Heart left ventricle (tissue), 16 donors: ENCODE results near the gene SRPX. TPM values are rescaled to one million over a fixed set of nuclear protein-coding genes. Genes with fewer than 3 reads are reported as not detected.

Experiments
- ATAC-seq, 4 donors: fragments of 200-7000 bp; cut with Tn5 transposase; one replicate each; pipeline ENCODE4 v1.9.1; 2020 to 2022; ENCODE audit warnings: moderate library complexity in 4 of 4, mild to moderate bottlenecking in 3 of 4, moderate number of reproducible peaks in 1 of 4
- DNase-seq, 5 donors: peaks; one replicate each; pipeline ENCODE4 v3.0.0-alpha.2; 2020
- H3K27ac ChIP-seq, 12 donors: fragments of 200-600 bp; sonication (generic) in 4 of 12; one replicate each; pipeline versions ENCODE4 v1.5.0 to v1.8.0; 2016 to 2022; ENCODE audit warnings: mild to moderate bottlenecking in 2 of 12
- H3K27me3 ChIP-seq, 9 donors: fragments of 200-600 bp; sonication (generic) in 2 of 9; one replicate each; pipeline versions ENCODE4 v1.5.1 to v1.8.0; 2016 to 2022; ENCODE audit warnings: mild to moderate bottlenecking in 3 of 9
- H3K36me3 ChIP-seq, 9 donors: fragments of 200-600 bp; sonication (generic) in 2 of 9; one replicate each; pipeline versions ENCODE4 v1.5.0 to v1.8.0; 2018 to 2022; ENCODE audit warnings: mild to moderate bottlenecking in 2 of 9
- H3K4me1 ChIP-seq, 12 donors: fragments of 200-600 bp; sonication (generic) in 4 of 12; one replicate each; pipeline versions ENCODE4 v1.5.0 to v1.8.0; 2016 to 2022; ENCODE audit warnings: mild to moderate bottlenecking in 3 of 12
- H3K4me3 ChIP-seq, 12 donors: fragments of 200-600 bp; sonication (generic) in 4 of 12; one replicate each; pipeline versions ENCODE4 v1.5.0 to v1.8.0; 2017 to 2022; ENCODE audit warnings: mild to moderate bottlenecking in 9 of 12, moderate library complexity in 4 of 12
- H3K9me3 ChIP-seq, 12 donors: fragments of 200-600 bp; sonication (generic) in 4 of 12; one replicate each; pipeline versions ENCODE4 v1.5.0 to v1.8.0; 2016 to 2022; ENCODE audit warnings: mild to moderate bottlenecking in 1 of 12
- POLR2A ChIP-seq, 2 donors: fragments of 450-650 bp; IDR thresholded peaks; one replicate each; pipeline ENCODE4 v1.6.1; 2017; ENCODE audit warnings: antibody characterized with exemption in 2 of 2, mild to moderate bottlenecking in 2 of 2, moderate library complexity in 2 of 2
- WGBS, 4 donors: extraction: QIAGEN DNeasy Blood & Tissue Kit in 2 of 4; methylation state at CpG; one replicate each; pipeline versions ENCODE4 v1.1.5 to v1.1.7; 2013 to 2018; 5-methylcytosine and 5-hydroxymethylcytosine counted together
- intact Hi-C, 10 donors: fragments of 100-400 bp; cut with DNase I; formaldehyde crosslinking; loops; one replicate each; pipeline versions ENCODE4 v1.11.1 to v1.14.2; 2022
- polyA plus RNA-seq, 2 donors: library from polyadenylated mRNA; stranded (reverse); fragments of 200-250 nt; gene quantifications; one replicate each; pipeline ENCODE4 v1.2.3, GENCODE V29; 2013
- total RNA-seq, 9 donors: library from RNA; depleted of rRNA in 2 of 9; stranded (reverse); fragments of >200 nt in 2 of 9; fragmentation: NEBNext Ultra II Directional in 3 of 9; extraction: Animal tissue kit (Norgen Biotek cat#: 25700) in 3 of 9; gene quantifications; one replicate each; pipeline versions ENCODE4 v1.1.0 to v1.2.4, GENCODE V29; 2016 to 2023
- TF ChIP-seq, protein P1 (sequence below), 12 donors: fragments of 200-600 bp; sonication (generic) in 4 of 12; IDR thresholded peaks; one replicate each; pipeline versions ENCODE4 v1.5.0 to v1.8.0; 2018 to 2022; ENCODE audit warnings: antibody characterized with exemption in 12 of 12, mild to moderate bottlenecking in 5 of 12
- donor health status: ischemic (EF 13 %, LVEDD 7.1; RV severe dilation, severe dysfunction).
- donor health status: healthy with polysubstance abuse.
- donor health status: DM: no; HTN: yes; CAD: no.
- donor health status: DM: no; HTN: no; CAD: no.
- donor health status: ischemic (EF 25% LVEDD 6.9; RV normal size, moderate dysfunction).
- donor health status: ischemic (EF 25% LVEDD 5.7; RV mildly dilated, moderate dysfunction).
- donor health status: healthy.
- donor health status: DM: yes; HTN: yes; CAD: no.
- donor health status: ischemic (EF 35%, LVEDD 5.7; RV mildly dilated, moderate dysfunction).
- donor health status: nonischemic (EF 11% LVEDD 7.7; RV severe dilation, severe dysfunction).
- donor health status: DM: yes; HTN: yes; CAD: no.
- donor health status: PGD.
- donor health status: ischemic (EF 29% LVEDD 5.4; RV normal size, mild dysfunction).
- donor health status: nonischemic (EF 23%, LVEDD 6.1; RV moderate dilation, normal function).

Gene SRPX
- total and polyA plus RNA-seq, 11 donors = 38.2 to 137 (median 53.8) TPM

DNA sequence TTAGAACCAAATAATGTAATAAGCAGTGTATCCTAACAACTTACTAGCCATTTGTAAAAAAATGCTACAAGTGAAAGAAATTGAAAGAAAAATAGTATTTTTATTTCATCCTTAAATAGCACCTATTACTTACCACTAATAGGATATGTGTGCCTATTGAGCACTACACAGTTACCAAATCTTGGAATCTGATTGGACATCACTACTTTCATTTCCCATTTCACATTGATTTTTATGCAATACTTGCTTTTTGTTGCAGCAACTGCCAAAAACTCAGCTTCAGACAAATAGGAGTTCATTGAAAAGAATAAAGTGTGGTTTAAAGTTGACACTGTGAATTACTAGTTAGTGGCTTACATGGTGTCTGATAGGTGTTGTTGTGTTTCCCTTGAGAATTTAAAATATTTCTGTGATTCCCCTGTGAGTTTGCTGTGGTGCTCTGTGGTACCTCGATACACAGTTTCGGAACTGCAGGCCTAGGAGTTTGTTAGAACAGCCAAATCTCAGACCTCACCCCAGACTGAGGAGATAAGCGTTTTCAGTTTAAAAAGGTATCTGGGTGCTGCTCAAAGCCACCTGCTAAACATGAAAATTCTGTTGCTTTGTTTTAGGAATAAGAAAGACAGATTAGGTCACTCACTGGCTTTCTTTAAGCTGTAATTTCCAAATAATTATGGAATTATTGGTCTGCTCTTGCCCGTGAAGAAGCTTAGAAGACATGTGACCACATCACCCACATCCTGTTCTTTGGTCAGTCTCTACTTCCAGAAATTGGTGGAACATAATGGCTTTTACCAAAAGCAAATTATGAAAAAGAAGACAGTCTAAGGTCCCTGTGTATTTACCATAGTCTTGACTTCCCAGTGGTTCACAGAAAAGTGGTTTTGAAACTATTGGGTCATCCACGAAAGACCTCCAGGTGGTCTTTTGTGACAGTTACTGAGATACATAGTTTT is 116.5 kb downstream of the SRPX start:
- Histone ChIP-seq H3K4me1 (no peaks in the 10 kb centered on the region), H3K36me3 (no peaks in the 10 kb centered on the region), H3K4me3 (no peak overlapping the region), H3K27ac (no peak overlapping the region), H3K27me3 (no peaks in the 10 kb centered on the region), H3K9me3 (peaks cover 0 to 14% (median under 1%) of the 10 kb centered on the region in 12 donors)
- WGBS, 4 donors = 76 to 93% (median 87%) methylated on average over 5 of the region's 5 CpGs
- DNase-seq (no peak), ATAC-seq (no peak)
- intact Hi-C loops = no loop called here
- TF ChIP-seq, protein P1, sequence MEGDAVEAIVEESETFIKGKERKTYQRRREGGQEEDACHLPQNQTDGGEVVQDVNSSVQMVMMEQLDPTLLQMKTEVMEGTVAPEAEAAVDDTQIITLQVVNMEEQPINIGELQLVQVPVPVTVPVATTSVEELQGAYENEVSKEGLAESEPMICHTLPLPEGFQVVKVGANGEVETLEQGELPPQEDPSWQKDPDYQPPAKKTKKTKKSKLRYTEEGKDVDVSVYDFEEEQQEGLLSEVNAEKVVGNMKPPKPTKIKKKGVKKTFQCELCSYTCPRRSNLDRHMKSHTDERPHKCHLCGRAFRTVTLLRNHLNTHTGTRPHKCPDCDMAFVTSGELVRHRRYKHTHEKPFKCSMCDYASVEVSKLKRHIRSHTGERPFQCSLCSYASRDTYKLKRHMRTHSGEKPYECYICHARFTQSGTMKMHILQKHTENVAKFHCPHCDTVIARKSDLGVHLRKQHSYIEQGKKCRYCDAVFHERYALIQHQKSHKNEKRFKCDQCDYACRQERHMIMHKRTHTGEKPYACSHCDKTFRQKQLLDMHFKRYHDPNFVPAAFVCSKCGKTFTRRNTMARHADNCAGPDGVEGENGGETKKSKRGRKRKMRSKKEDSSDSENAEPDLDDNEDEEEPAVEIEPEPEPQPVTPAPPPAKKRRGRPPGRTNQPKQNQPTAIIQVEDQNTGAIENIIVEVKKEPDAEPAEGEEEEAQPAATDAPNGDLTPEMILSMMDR (IDR thresholded peaks at IDR 0.05) = no peak
- no peak for TF ChIP-seq POLR2A (IDR thresholded peaks at IDR 0.05)

DNA sequence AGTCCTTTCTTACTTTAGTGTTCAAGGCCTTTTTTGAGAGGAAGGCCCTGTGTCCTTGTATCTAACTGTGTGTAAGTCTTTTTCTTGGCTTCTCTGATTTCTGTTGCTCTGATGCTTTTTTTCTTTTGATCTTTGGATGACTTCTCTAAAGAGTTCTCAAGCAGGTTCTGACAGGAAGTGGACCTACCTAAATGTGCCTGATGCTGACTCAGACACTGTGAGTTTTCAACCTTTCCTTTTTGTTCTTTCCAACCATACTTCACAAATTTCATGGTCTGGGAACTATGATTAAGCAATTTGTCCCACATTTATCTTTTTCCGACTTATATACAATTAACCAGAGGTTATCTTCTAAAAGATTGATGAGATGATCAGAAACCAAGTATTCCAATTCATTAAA is 117.8 kb downstream of the SRPX start:
- intact Hi-C loops = no loop called here
- Histone ChIP-seq H3K36me3 (no peaks in the 10 kb centered on the region), H3K27me3 (no peaks in the 10 kb centered on the region), H3K9me3 (peaks cover 0 to 22% (median 2%) of the 10 kb centered on the region in 12 donors), H3K27ac (no peak overlapping the region), H3K4me1 (no peaks in the 10 kb centered on the region), H3K4me3 (no peak overlapping the region)
- ATAC-seq = no peak
- WGBS, 4 donors = 61 to 98% (median 85%) methylated on average over 1 of the region's 1 CpG
- TF ChIP-seq, protein P1 (IDR thresholded peaks at IDR 0.05) = no peak
- TF ChIP-seq POLR2A (IDR thresholded peaks at IDR 0.05) = no peak
- DNase-seq = no peak

DNA sequence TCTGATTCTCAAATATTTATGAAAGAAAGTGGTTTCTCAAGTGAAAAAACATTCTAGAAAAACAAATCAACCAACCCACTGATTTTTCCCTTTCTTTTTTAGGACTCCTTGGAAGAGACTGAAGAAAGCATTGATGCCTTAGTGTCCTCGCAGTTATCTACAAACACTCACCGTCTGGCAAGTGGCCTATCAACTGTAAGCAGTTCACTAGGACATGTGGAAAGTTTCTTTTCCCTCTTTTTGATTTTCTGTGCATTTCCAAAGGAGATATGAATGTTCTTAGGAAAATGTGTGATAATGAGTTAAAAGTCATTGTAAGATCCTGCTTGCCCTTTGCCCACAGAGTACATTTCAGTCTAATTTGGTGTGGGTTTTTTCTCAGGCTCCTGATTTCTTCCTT is 118.4 kb downstream of the SRPX start:
- WGBS, 4 donors = 28 to 48% (median 40%) methylated on average over 2 of the region's 2 CpGs
- ATAC-seq = no peak
- intact Hi-C loops = no loop called here

DNA sequence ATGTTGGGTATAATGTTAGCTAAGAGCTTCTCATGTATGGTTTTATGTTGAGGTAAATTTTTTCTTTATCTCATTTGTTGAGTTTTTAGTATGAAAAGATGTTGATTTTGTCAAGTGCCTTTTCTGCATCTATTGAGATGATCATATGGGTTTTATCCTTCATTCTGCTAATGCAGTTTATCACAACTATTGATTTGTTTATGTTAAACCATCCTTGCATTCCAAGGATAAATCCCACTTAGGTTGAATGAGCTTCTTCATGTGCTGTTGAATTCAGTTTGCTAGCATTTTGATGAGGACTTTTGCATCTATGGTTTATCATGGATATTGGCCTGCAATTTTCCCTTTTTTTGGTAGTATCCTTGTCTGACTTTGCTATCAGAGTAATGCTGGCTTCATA is 121.0 kb downstream of the SRPX start:
- Histone ChIP-seq H3K4me1 (no peaks in the 10 kb centered on the region), H3K27me3 (peaks cover 0 to 3% (median 0%) of the 10 kb centered on the region in 9 donors), H3K4me3 (no peak overlapping the region), H3K27ac (no peak overlapping the region), H3K36me3 (no peaks in the 10 kb centered on the region), H3K9me3 (peaks cover 0 to 22% (median 2%) of the 10 kb centered on the region in 12 donors)
- intact Hi-C loops = no loop called here
- DNase-seq = no peak
- ATAC-seq = no peak
- TF ChIP-seq POLR2A (IDR thresholded peaks at IDR 0.05) = no peak
- TF ChIP-seq, protein P1 (IDR thresholded peaks at IDR 0.05) = no peak

More for the DNA sequence above, 118.4 kb downstream of the SRPX start:
- H3K27ac ChIP-seq = no peak overlapping the region
- H3K27me3 ChIP-seq = no peaks in the 10 kb centered on the region
- DNase-seq = no peak
- peaks cover 0 to 22% (median 2%) of the 10 kb centered on the region in 12 donors for H3K9me3 ChIP-seq
- no peaks in the 10 kb centered on the region for H3K4me1 ChIP-seq
- H3K36me3 ChIP-seq = no peaks in the 10 kb centered on the region
- TF ChIP-seq, protein P1 (IDR thresholded peaks at IDR 0.05) = no peak
- H3K4me3 ChIP-seq = no peak overlapping the region

Other genes with a start within 250 kb of the SRPX start
- gene SYTL5, start 214.3 kb downstream of the SRPX start, total RNA-seq = 1 to 10 TPM in 2 of 9 donors, under 1 TPM in 5, not detected in 2; 0.09 to 2.8 (median 0.30) TPM
- gene SYTL5, start 214.3 kb downstream of the SRPX start, polyA plus RNA-seq = under 1 TPM; 0.04 to 0.08 TPM
- 10 to 100 TPM in 1 of 9 donors, 1 to 10 TPM in 8; 4.1 to 10.5 (median 6.8) TPM for gene RPGR, start 106.6 kb upstream of the SRPX start, total RNA-seq
- 10 to 100 TPM in 1 of 2 donors, 1 to 10 TPM in 1; 9.1 to 13.0 TPM for gene RPGR, start 106.6 kb upstream of the SRPX start, polyA plus RNA-seq
- not detected for gene OTC, start 131.7 kb upstream of the SRPX start, total RNA-seq
- gene OTC, start 131.7 kb upstream of the SRPX start, polyA plus RNA-seq = under 1 TPM in 1 of 2 donors, not detected in 1; 0.08 TPM